Dendritic cell treated with granulocyte-macrophage colony-stimulating factor and Interleukin-4, amounts not matched to agents 40 ng/mL and 50 ng/mL, for 4 days (primary cell): ENCODE measurements around the gene ZNF609.
A peak's percentile ranks its signal among the peaks of the same experiment; 100 is the strongest.

Experiments used
- H3K27ac Mint-ChIP-seq: one replicate; pipeline ENCODE4 v1.8.0; 2022; ENCODE audit warnings: mild to moderate bottlenecking, mixed read lengths
- H3K27me3 Mint-ChIP-seq: one replicate; pipeline ENCODE4 v1.8.0; 2022; ENCODE audit warnings: mild to moderate bottlenecking, mixed read lengths
- H3K36me3 Mint-ChIP-seq: one replicate; pipeline ENCODE4 v1.8.0; 2022; ENCODE audit warnings: low read depth, mixed read lengths
- H3K4me1 Mint-ChIP-seq: one replicate; pipeline ENCODE4 v1.8.0; 2022; ENCODE audit warnings: low read depth, mixed read lengths
- H3K4me3 Mint-ChIP-seq: one replicate; pipeline ENCODE4 v1.8.0; 2022; ENCODE audit warnings: mild to moderate bottlenecking, moderate library complexity, mixed read lengths
- H3K9me3 Mint-ChIP-seq: one replicate; pipeline ENCODE4 v1.8.0; 2022; ENCODE audit warnings: mixed read lengths
- intact Hi-C: fragments of 100-400 bp; cut with micrococcal nuclease; formaldehyde crosslinking; loops from one replicate; pipeline ENCODE4 v1.15.0; 2022

The ZNF609 gene

GRCh38 chr15:64502551-64502950 lies 42.2 kb downstream of the ZNF609 start:
- Mint-ChIP-seq H3K4me3 (peak overlapping the region; percentile 23), H3K27me3 (no peaks in the 10 kb centered on the region), H3K9me3 (no peaks in the 10 kb centered on the region), H3K27ac (peak overlapping the region; percentile 81), H3K4me1 (peaks cover 69% of the 10 kb centered on the region), H3K36me3 (peaks cover 40% of the 10 kb centered on the region)
- intact Hi-C loops = loop anchor here (5.0 kb wide), 1 partner anchor 40 kb away; the partner anchor contains the start of gene ZNF609

- Mint-ChIP-seq H3K27ac (peak overlapping the region; percentile 81), H3K36me3 (peaks cover 38% of the 10 kb centered on the region)
- intact Hi-C loops = loop anchor here (5.0 kb wide), 1 partner anchor 41 kb away; the partner anchor contains the start of gene ZNF609
Observed at GRCh38 chr15:64503197-64503596, 42.8 kb downstream of the ZNF609 start.

GRCh38 chr15:64503640-64504039 lies 43.3 kb downstream of the ZNF609 start:
- peaks cover 36% of the 10 kb centered on the region for H3K36me3 Mint-ChIP-seq
- peaks cover 75% of the 10 kb centered on the region for H3K4me1 Mint-ChIP-seq
- peak overlapping the region; percentile 41 for H3K4me3 Mint-ChIP-seq
- H3K9me3 Mint-ChIP-seq = no peaks in the 10 kb centered on the region
- H3K27me3 Mint-ChIP-seq = no peaks in the 10 kb centered on the region
- peak overlapping the region; percentile 81 for H3K27ac Mint-ChIP-seq
- intact Hi-C loops = loop anchor here (5.0 kb wide), 1 partner anchor 41 kb away; the partner anchor contains the start of gene ZNF609

More at GRCh38 chr15:64503197-64503596, 42.8 kb downstream of the ZNF609 start:
- Mint-ChIP-seq H3K4me3 (peak overlapping the region; percentile 41), H3K4me1 (peaks cover 75% of the 10 kb centered on the region), H3K9me3 (no peaks in the 10 kb centered on the region), H3K27me3 (no peaks in the 10 kb centered on the region)

GRCh38 chr15:64507293-64507802 lies 47.0 kb downstream of the ZNF609 start:
- H3K27ac Mint-ChIP-seq = peak overlapping the region; percentile 83
- peaks cover 11% of the 10 kb centered on the region for H3K36me3 Mint-ChIP-seq
- intact Hi-C loops = no loop called here
- peak overlapping the region; percentile 45 for H3K4me3 Mint-ChIP-seq
- no peaks in the 10 kb centered on the region for H3K9me3 Mint-ChIP-seq
- H3K27me3 Mint-ChIP-seq = no peaks in the 10 kb centered on the region
- peaks cover 51% of the 10 kb centered on the region for H3K4me1 Mint-ChIP-seq

GRCh38 chr15:64507845-64508244 lies 47.5 kb downstream of the ZNF609 start:
- Mint-ChIP-seq H3K4me1 (peaks cover 46% of the 10 kb centered on the region), H3K9me3 (no peaks in the 10 kb centered on the region), H3K27ac (peak overlapping the region; percentile 83), H3K4me3 (no peak overlapping the region), H3K27me3 (no peaks in the 10 kb centered on the region), H3K36me3 (peaks cover 11% of the 10 kb centered on the region)
- intact Hi-C loops = no loop called here

- H3K27ac Mint-ChIP-seq = peak overlapping the region; percentile 49
- intact Hi-C loops = no loop called here
- no peak overlapping the region for H3K4me3 Mint-ChIP-seq
Observed at GRCh38 chr15:64513823-64514222, 53.4 kb downstream of the ZNF609 start.

GRCh38 chr15:64515196-64515595 lies 54.8 kb downstream of the ZNF609 start:
- Mint-ChIP-seq H3K27me3 (no peaks in the 10 kb centered on the region), H3K27ac (no peak overlapping the region), H3K4me1 (peaks cover 27% of the 10 kb centered on the region), H3K4me3 (no peak overlapping the region), H3K9me3 (no peaks in the 10 kb centered on the region), H3K36me3 (peaks cover 48% of the 10 kb centered on the region)
- intact Hi-C loops = no loop called here

More at GRCh38 chr15:64513823-64514222, 53.4 kb downstream of the ZNF609 start:
- no peaks in the 10 kb centered on the region for H3K27me3 Mint-ChIP-seq
- H3K9me3 Mint-ChIP-seq = no peaks in the 10 kb centered on the region
- H3K4me1 Mint-ChIP-seq = peaks cover 33% of the 10 kb centered on the region
- H3K36me3 Mint-ChIP-seq = peaks cover 42% of the 10 kb centered on the region

- Mint-ChIP-seq H3K4me1 (peaks cover 27% of the 10 kb centered on the region), H3K27ac (no peak overlapping the region), H3K27me3 (no peaks in the 10 kb centered on the region), H3K4me3 (no peak overlapping the region), H3K36me3 (peaks cover 47% of the 10 kb centered on the region), H3K9me3 (no peaks in the 10 kb centered on the region)
- intact Hi-C loops = no loop called here
Observed at GRCh38 chr15:64515825-64516224, 55.4 kb downstream of the ZNF609 start.

- no peaks in the 10 kb centered on the region for H3K9me3 Mint-ChIP-seq
- no peak overlapping the region for H3K4me3 Mint-ChIP-seq
- no peaks in the 10 kb centered on the region for H3K27me3 Mint-ChIP-seq
- H3K27ac Mint-ChIP-seq = no peak overlapping the region
- peaks cover 34% of the 10 kb centered on the region for H3K36me3 Mint-ChIP-seq
- peaks cover 32% of the 10 kb centered on the region for H3K4me1 Mint-ChIP-seq
- intact Hi-C loops = no loop called here
Observed at GRCh38 chr15:64519897-64520296, 59.5 kb downstream of the ZNF609 start.

- H3K4me1 Mint-ChIP-seq = peaks cover 32% of the 10 kb centered on the region
- no peaks in the 10 kb centered on the region for H3K9me3 Mint-ChIP-seq
- H3K27me3 Mint-ChIP-seq = no peaks in the 10 kb centered on the region
- H3K27ac Mint-ChIP-seq = no peak overlapping the region
- peaks cover 32% of the 10 kb centered on the region for H3K36me3 Mint-ChIP-seq
- no peak overlapping the region for H3K4me3 Mint-ChIP-seq
- intact Hi-C loops = no loop called here
Observed at GRCh38 chr15:64521201-64521600, 60.8 kb downstream of the ZNF609 start.

- Mint-ChIP-seq H3K36me3 (peaks cover 27% of the 10 kb centered on the region), H3K27me3 (no peaks in the 10 kb centered on the region), H3K4me3 (no peak overlapping the region), H3K9me3 (no peaks in the 10 kb centered on the region), H3K27ac (no peak overlapping the region), H3K4me1 (peaks cover 32% of the 10 kb centered on the region)
- intact Hi-C loops = no loop called here
Observed at GRCh38 chr15:64521726-64522164, 61.4 kb downstream of the ZNF609 start.

GRCh38 chr15:64522226-64522823 lies 61.9 kb downstream of the ZNF609 start:
- H3K36me3 Mint-ChIP-seq = peaks cover 22% of the 10 kb centered on the region
- H3K4me1 Mint-ChIP-seq = peaks cover 37% of the 10 kb centered on the region
- intact Hi-C loops = no loop called here
- no peak overlapping the region for H3K27ac Mint-ChIP-seq
- H3K4me3 Mint-ChIP-seq = no peak overlapping the region
- no peaks in the 10 kb centered on the region for H3K27me3 Mint-ChIP-seq
- H3K9me3 Mint-ChIP-seq = no peaks in the 10 kb centered on the region

- intact Hi-C loops = no loop called here
- H3K36me3 Mint-ChIP-seq = peaks cover 15% of the 10 kb centered on the region
- no peaks in the 10 kb centered on the region for H3K9me3 Mint-ChIP-seq
- peaks cover 39% of the 10 kb centered on the region for H3K4me1 Mint-ChIP-seq
- no peaks in the 10 kb centered on the region for H3K27me3 Mint-ChIP-seq
- H3K27ac Mint-ChIP-seq = no peak overlapping the region
- no peak overlapping the region for H3K4me3 Mint-ChIP-seq
Observed at GRCh38 chr15:64523240-64523639, 62.9 kb downstream of the ZNF609 start.

- Mint-ChIP-seq H3K4me3 (no peak overlapping the region), H3K36me3 (peaks cover 24% of the 10 kb centered on the region), H3K27ac (no peak overlapping the region), H3K27me3 (no peaks in the 10 kb centered on the region), H3K9me3 (no peaks in the 10 kb centered on the region), H3K4me1 (peaks cover 28% of the 10 kb centered on the region)
- intact Hi-C loops = no loop called here
Observed at GRCh38 chr15:64524778-64525177, 64.4 kb downstream of the ZNF609 start.
